HepG2 (cell line): ENCODE results near the gene TENT5A. TPM values are rescaled to one million over a fixed set of nuclear protein-coding genes. Genes with fewer than 3 reads are reported as not detected.

ENCODE experiments used
- AGO2 ChIP-seq: fragments of 200-400 bp; formaldehyde crosslinking; optimal IDR thresholded peaks from 2 replicates; pipeline ENCODE3; 2017; ENCODE audit warnings: mild to moderate bottlenecking, low read depth, low read length, moderate library complexity
- FOSL2 ChIP-seq: sonication (generic); formaldehyde crosslinking; IDR thresholded peaks from 2 replicates; pipeline ENCODE4 v1.4.0; 2020; ENCODE audit warnings: missing genetic modification reagents
- KDM4B ChIP-seq: sonication (generic); formaldehyde crosslinking; IDR thresholded peaks from 2 replicates; pipeline ENCODE4 v1.4.0; 2020; ENCODE audit warnings: missing genetic modification reagents
- KLF6 ChIP-seq: IDR thresholded peaks from 2 replicates; pipeline ENCODE4 v1.8.0; 2016; ENCODE audit warnings: missing biosample characterization, missing genetic modification reagents
- NBN ChIP-seq: fragments of 450-650 bp; conservative IDR thresholded peaks from 2 replicates; pipeline ENCODE4 v1.6.1; 2017
- RNF2 ChIP-seq: fragments of 450-650 bp; conservative IDR thresholded peaks from 2 replicates; pipeline ENCODE4 v1.6.1; 2016; ENCODE audit warnings: low read depth
- RXRA ChIP-seq: sonication (generic); formaldehyde crosslinking; IDR thresholded peaks from 2 replicates; pipeline ENCODE4 v1.5.1; 2020; ENCODE audit warnings: missing genetic modification reagents
- SETDB1 ChIP-seq: sonication (generic); formaldehyde crosslinking; IDR thresholded peaks from 2 replicates; pipeline ENCODE4 v1.5.1; 2020; ENCODE audit warnings: missing genetic modification reagents, mild to moderate bottlenecking, borderline replicate concordance
- TAF15 ChIP-seq: fragments of 200-400 bp; formaldehyde crosslinking; IDR thresholded peaks from one replicate; pipeline ENCODE4 v1.6.1; 2018; ENCODE audit warnings: mild to moderate bottlenecking, low read depth, low read length; ENCODE audit not compliant: poor library complexity, severe bottlenecking
- ZFP62 ChIP-seq: sonication (generic); formaldehyde crosslinking; IDR thresholded peaks from 2 replicates; pipeline ENCODE4 v1.4.0; 2020; ENCODE audit warnings: missing genetic modification reagents
- ZIK1 ChIP-seq: sonication (generic); formaldehyde crosslinking; IDR thresholded peaks from 2 replicates; pipeline ENCODE4 v1.5.0; 2020; ENCODE audit warnings: mild to moderate bottlenecking, low read depth, missing genetic modification reagents, borderline replicate concordance
- ZNF549 ChIP-seq: sonication (generic); formaldehyde crosslinking; IDR thresholded peaks from 2 replicates; pipeline ENCODE4 v1.5.0; 2020; ENCODE audit warnings: missing genetic modification reagents
- ZSCAN9 ChIP-seq: IDR thresholded peaks from 2 replicates; pipeline ENCODE4 v1.6.1; 2016; ENCODE audit warnings: borderline replicate concordance
- polyA plus RNA-seq, 8 experiments: library from polyadenylated mRNA; depleted of rRNA in 3 of 8; stranded (reverse) in 7 of 8; unstranded in 1 of 8; fragments of >200 nt; fragmentation: Illumina TruSeq in 4 of 8; extraction: Trizol in 4 of 8; gene quantifications; 2 replicates each; pipeline versions ENCODE4 v1.2.1 to v1.2.3, GENCODE V29; 2011 to 2016; ENCODE audit warnings: low read depth in 4 of 8, missing spikeins in 1 of 8, mixed read lengths in 1 of 8; ENCODE audit not compliant: insufficient read depth in 1 of 8
- total RNA-seq, 5 experiments: library from RNA; depleted of rRNA; stranded (reverse); fragments of >200 nt; fragmentation: Illumina TruSeq; extraction: Trizol; gene quantifications; 2 replicates each; pipeline ENCODE4 v1.2.3, GENCODE V29; 2016; ENCODE audit warnings: low read depth in 1 of 5
- TF ChIP-seq, protein P1 (sequence below): sonication (generic); formaldehyde crosslinking; conservative IDR thresholded peaks from 2 replicates; pipeline ENCODE4 v1.4.0; 2020; ENCODE audit warnings: missing genetic modification reagents
- TF ChIP-seq, protein P2 (sequence below): sonication (generic); formaldehyde crosslinking; IDR thresholded peaks from 2 replicates; pipeline ENCODE4 v1.4.0; 2020; ENCODE audit warnings: low read depth, mild to moderate bottlenecking, missing genetic modification reagents
- TF ChIP-seq, protein P3 (sequence below): sonication (generic); formaldehyde crosslinking; IDR thresholded peaks from 2 replicates; pipeline ENCODE4 v1.4.0; 2020; ENCODE audit warnings: missing genetic modification reagents
- TF ChIP-seq, protein P4 (sequence below): IDR thresholded peaks from 2 replicates; pipeline ENCODE4 v1.6.1; 2012; ENCODE audit warnings: low read length, improper control_type of control experiment
- TF ChIP-seq, protein P5 (sequence below): IDR thresholded peaks from 2 replicates; pipeline ENCODE4 v1.6.1; 2016; ENCODE audit warnings: missing genetic modification reagents, missing compliant biosample characterization
- TF ChIP-seq, protein P6 (sequence below): sonication (generic); IDR thresholded peaks from 2 replicates; pipeline ENCODE4 v1.6.1; 2016; ENCODE audit warnings: low read depth, borderline replicate concordance

The TENT5A gene
- total and polyA plus RNA-seq, 2 of the 13 experiments (the other 11 are each of a cell fraction or from before 2014, with no cell fraction given) = 8.0 to 13.8 TPM

DNA sequence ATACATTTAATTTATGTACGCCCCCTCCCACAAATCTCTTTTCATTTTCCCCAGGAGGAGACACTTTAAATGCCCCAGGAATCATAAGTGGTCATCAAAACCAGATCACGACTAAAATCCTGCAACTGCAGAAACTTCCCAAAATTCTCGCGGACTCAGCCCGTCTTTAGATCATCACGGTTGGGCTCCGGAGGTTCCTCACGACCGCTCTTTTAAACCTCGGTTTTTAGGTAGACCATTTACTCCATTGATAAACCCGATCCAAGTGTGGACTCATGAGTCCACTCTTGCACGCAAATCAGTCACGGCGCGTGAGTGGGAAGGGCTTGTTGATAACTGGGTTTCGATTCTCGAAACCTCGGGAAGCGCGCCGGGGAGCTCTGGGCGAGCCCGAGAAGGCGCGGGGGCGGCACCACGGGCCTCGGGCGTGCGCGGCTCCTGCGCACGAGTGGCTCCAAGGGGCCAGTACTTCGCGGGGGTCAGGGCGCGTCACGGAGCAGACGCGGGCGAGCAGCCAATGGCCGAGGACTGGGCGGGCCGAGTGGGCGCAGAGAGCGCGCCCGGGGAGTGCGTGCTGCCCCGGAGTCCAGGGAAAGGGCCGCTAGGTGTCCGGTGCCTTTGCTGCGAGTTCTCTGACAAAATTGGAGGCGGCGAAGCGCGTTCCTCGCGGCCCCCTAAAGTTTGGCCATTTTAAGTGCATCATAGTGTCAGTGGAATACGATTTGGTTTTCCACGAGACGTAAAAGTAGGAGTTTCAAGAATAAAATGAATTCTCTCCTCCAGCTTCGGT lies 635 bp upstream of the TENT5A start (continued):
- TF ChIP-seq, protein P1, sequence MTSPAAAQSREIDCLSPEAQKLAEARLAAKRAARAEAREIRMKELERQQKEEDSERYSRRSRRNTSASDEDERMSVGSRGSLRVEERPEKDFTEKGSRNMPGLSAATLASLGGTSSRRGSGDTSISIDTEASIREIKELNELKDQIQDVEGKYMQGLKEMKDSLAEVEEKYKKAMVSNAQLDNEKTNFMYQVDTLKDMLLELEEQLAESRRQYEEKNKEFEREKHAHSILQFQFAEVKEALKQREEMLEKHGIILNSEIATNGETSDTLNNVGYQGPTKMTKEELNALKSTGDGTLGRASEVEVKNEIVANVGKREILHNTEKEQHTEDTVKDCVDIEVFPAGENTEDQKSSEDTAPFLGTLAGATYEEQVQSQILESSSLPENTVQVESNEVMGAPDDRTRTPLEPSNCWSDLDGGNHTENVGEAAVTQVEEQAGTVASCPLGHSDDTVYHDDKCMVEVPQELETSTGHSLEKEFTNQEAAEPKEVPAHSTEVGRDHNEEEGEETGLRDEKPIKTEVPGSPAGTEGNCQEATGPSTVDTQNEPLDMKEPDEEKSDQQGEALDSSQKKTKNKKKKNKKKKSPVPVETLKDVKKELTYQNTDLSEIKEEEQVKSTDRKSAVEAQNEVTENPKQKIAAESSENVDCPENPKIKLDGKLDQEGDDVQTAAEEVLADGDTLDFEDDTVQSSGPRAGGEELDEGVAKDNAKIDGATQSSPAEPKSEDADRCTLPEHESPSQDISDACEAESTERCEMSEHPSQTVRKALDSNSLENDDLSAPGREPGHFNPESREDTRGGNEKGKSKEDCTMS (CRISPR knock-in tag) = no peak
- TF ChIP-seq TAF15 (no peak), ZSCAN9 (CRISPR knock-in tag) (0 out of 2 replicates have a peak, but pooled peaks have one; percentile 39), KLF6 (peak; percentile 74), RNF2 (no peak), RXRA (CRISPR knock-in tag) (peak; percentile 55; the same call in 1 of the 2 replicates), SETDB1 (CRISPR knock-in tag) (no peak), ZFP62 (CRISPR knock-in tag) (no peak), ZNF549 (peak; percentile 79; the same call in 1 of the 2 replicates), AGO2 (no peak), ZIK1 (CRISPR knock-in tag) (peak; percentile 66; the same call in 1 of the 2 replicates), FOSL2 (CRISPR knock-in tag) (no peak; the same call in 1 of the 2 replicates), KDM4B (CRISPR knock-in tag) (peak; percentile 26; the same call in 1 of the 2 replicates), NBN (no peak)
- TF ChIP-seq, protein P2, sequence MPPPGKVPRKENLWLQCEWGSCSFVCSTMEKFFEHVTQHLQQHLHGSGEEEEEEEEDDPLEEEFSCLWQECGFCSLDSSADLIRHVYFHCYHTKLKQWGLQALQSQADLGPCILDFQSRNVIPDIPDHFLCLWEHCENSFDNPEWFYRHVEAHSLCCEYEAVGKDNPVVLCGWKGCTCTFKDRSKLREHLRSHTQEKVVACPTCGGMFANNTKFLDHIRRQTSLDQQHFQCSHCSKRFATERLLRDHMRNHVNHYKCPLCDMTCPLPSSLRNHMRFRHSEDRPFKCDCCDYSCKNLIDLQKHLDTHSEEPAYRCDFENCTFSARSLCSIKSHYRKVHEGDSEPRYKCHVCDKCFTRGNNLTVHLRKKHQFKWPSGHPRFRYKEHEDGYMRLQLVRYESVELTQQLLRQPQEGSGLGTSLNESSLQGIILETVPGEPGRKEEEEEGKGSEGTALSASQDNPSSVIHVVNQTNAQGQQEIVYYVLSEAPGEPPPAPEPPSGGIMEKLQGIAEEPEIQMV (CRISPR knock-in tag) = peak; percentile 49; the same call in 1 of the 2 replicates
- TF ChIP-seq, protein P3, sequence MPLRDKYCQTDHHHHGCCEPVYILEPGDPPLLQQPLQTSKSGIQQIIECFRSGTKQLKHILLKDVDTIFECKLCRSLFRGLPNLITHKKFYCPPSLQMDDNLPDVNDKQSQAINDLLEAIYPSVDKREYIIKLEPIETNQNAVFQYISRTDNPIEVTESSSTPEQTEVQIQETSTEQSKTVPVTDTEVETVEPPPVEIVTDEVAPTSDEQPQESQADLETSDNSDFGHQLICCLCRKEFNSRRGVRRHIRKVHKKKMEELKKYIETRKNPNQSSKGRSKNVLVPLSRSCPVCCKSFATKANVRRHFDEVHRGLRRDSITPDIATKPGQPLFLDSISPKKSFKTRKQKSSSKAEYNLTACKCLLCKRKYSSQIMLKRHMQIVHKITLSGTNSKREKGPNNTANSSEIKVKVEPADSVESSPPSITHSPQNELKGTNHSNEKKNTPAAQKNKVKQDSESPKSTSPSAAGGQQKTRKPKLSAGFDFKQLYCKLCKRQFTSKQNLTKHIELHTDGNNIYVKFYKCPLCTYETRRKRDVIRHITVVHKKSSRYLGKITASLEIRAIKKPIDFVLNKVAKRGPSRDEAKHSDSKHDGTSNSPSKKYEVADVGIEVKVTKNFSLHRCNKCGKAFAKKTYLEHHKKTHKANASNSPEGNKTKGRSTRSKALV (CRISPR knock-in tag) = peak; percentile 97
- TF ChIP-seq, protein P4, sequence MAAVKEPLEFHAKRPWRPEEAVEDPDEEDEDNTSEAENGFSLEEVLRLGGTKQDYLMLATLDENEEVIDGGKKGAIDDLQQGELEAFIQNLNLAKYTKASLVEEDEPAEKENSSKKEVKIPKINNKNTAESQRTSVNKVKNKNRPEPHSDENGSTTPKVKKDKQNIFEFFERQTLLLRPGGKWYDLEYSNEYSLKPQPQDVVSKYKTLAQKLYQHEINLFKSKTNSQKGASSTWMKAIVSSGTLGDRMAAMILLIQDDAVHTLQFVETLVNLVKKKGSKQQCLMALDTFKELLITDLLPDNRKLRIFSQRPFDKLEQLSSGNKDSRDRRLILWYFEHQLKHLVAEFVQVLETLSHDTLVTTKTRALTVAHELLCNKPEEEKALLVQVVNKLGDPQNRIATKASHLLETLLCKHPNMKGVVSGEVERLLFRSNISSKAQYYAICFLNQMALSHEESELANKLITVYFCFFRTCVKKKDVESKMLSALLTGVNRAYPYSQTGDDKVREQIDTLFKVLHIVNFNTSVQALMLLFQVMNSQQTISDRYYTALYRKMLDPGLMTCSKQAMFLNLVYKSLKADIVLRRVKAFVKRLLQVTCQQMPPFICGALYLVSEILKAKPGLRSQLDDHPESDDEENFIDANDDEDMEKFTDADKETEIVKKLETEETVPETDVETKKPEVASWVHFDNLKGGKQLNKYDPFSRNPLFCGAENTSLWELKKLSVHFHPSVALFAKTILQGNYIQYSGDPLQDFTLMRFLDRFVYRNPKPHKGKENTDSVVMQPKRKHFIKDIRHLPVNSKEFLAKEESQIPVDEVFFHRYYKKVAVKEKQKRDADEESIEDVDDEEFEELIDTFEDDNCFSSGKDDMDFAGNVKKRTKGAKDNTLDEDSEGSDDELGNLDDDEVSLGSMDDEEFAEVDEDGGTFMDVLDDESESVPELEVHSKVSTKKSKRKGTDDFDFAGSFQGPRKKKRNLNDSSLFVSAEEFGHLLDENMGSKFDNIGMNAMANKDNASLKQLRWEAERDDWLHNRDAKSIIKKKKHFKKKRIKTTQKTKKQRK = no peak
- TF ChIP-seq, protein P5, sequence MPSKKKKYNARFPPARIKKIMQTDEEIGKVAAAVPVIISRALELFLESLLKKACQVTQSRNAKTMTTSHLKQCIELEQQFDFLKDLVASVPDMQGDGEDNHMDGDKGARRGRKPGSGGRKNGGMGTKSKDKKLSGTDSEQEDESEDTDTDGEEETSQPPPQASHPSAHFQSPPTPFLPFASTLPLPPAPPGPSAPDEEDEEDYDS (CRISPR knock-in tag) = peak; percentile 71
- TF ChIP-seq, protein P6, sequence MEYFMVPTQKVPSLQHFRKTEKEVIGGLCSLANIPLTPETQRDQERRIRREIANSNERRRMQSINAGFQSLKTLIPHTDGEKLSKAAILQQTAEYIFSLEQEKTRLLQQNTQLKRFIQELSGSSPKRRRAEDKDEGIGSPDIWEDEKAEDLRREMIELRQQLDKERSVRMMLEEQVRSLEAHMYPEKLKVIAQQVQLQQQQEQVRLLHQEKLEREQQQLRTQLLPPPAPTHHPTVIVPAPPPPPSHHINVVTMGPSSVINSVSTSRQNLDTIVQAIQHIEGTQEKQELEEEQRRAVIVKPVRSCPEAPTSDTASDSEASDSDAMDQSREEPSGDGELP = no peak
